Adipose tissue (tissue), 3 donors: Measurements from ENCODE around the gene AKAP12. TPM values are rescaled to one million over a fixed set of nuclear protein-coding genes. Genes with fewer than 3 reads are reported as not detected.

Source experiments
- polyA plus RNA-seq, 3 donors: library from polyadenylated mRNA; stranded (reverse); fragments of 200-250 nt; gene quantifications; one replicate each; pipeline ENCODE4 v1.2.3, GENCODE V29; 2013
- donor health status: healthy with polysubstance abuse.
- donor health status: Bipolar disorder and iron deficiency.
- donor health status: healthy.

Gene AKAP12
- polyA plus RNA-seq, 3 donors: 13.4 to 146 (median 56.7) TPM

Other genes with a start within 250 kb of the AKAP12 start
- gene ZBTB2, start 151.6 kb downstream of the AKAP12 start, polyA plus RNA-seq: 10 to 100 TPM in 1 of 3 donors, 1 to 10 TPM in 2; 3.5 to 10.9 (median 9.8) TPM
- 10 to 100 TPM; 12.9 to 22.5 (median 17.9) TPM for gene RMND1, start 212.2 kb downstream of the AKAP12 start, polyA plus RNA-seq